GM19438 (cell line): ENCODE data around the gene CREBBP.
"Not testable (repeated sequence)": the region's sequence is repeated elsewhere in the genome, so short reads cannot be mapped to it uniquely, and the experiment has no call there.

Source experiments
- ATAC-seq: cut with Tn5 transposase; IDR thresholded peaks from one replicate; pipeline ENCODE4 v1.9.1; 2021; ENCODE audit warnings: low read depth; ENCODE audit not compliant: unreplicated experiment

Gene CREBBP

DNA sequence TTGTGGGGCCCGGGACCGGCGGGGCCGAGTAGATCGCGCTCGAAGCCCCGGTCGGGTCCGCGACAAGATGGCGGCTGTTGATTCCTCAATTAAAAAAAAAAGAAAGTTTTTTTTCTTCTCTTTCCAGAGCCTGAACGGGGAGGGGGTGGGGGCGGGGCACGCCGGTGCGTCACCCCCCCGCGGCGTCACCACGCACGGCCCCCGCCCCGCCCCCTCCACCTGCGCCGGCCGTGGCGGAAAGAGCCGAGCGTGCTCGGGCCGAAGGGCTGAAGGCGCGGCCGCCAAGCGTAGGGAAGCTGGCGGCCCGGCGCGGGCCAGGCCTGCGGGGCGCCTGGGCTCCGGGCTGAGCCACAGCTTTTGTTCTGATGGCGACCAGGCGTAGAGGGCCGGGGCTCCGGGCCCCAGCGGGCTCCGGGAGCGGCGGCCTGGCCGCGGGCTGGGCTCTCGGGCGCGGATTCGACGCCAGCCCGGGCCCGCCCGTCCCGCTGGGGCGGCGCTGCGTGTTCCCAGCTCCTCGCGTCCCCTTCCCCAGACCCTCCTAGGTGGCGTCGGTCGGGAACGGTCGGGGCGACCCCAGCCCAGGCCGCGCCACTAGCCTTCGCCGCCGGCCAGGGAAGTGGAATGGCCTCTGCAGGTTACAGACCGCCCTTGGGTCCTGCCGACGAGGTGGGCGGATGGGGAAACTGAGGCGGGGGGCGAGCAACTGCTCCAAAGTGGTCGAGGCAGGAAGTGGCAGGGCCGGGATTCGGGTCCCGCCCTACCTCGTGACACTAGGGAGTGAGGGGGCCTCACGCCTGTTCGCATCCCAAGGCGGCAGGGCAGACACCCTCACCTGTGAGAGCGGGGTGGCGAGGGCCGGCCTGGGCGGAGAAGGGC, at the start of gene CREBBP:
CREBBP (minus strand) TSS at position 91 of the 876 bp plus-strand sequence. CDS start 797 bp downstream, outside the sequence.
- peak; percentile 67 for ATAC-seq

DNA sequence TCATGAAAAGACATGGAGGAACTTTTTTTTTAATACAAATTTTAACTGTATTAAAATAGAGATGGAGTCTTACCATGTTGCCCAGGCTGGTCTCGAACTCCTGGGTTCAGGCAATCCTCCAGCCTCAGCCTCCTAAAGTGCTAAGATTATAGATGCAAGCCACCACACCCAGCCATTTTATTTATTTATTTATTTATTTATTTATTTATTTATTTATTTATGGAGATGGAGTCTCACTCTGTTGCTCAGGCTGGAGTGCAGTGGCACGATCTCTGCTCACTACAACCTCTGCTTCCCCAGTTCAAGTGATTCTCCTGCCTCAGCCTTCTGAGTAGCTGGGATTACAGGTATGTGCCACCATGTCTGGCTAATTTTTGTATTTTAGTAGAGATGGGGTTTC, 46.6 kb upstream of the CREBBP start:
- not testable (repeated sequence) for ATAC-seq

DNA sequence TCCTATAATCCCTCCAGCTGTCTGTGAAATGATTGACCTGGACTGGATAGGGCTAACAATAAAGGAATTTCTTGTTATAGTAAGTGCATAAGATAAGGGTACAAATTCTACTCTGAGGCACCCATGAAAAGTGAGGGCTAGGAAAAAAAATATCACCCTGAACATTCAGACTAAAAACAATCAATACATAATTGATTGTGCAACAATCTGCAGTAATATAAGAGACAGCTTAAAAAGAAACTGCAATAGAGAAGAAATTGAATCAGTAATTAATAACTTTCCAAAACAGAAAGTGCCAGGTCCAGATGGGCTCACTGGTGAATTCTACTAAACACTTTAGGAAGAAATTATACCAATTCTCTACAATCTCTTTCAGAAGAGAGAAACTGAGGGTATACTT, 44.2 kb upstream of the CREBBP start:
- ATAC-seq = no peak

DNA sequence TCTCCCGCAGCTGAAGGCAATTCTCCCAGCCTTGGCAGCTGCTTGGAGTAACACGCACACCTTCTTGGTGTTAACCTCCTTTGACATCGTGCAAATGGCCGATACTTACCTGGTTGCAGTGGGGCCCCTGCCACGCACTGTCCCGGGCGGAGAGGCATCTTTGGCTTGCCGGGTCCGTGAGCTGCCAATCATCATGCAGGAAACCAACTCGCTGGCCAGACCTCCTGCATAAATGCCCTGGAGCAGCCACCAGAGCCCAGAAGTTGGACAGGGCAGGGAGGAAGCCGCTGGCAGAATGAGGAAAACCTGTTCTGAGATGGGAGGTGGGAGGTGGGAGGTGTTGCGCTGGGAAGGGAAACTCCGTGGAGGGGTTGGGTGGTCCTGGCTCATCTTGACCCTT, 41.7 kb upstream of the CREBBP start:
- no peak for ATAC-seq

DNA sequence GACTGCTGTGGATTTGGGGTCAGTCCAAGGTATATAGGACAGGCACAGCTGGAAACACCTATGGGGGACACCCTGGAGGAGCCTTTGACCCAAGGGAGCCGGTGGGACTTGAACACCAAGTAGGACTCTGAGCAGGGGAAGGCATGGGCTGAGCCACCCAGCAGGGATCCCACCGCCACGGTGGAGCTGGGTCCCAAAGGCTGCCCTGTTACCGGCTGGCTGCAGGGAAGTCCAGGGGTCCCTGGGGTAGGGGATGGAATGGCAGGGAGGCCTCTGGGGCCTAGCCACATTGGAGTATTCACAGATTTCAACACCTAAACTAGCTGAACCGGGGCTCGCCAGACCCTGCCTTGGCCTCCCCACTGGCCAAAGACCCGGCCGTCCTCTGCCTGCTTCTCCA, 39.7 kb upstream of the CREBBP start:
- no peak for ATAC-seq

DNA sequence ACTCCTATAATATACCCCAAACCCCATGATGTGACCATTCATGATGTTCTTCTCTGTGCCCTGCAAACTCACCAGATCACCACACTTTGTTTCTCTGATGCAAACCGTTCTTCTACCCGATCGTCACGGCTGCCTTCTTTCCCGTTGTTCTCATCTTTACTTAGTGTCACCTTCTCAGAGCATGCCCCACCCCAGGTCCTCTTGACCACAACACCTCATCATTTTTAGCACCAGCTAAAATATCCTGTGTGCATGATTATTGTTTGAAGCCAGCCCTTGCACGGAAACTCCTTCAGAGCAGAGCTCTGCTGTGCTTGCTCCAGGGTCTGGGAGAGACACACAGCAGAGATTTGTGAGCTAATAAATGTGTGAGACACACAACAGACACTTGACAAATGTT, 38.9 kb upstream of the CREBBP start:
- ATAC-seq = no peak

DNA sequence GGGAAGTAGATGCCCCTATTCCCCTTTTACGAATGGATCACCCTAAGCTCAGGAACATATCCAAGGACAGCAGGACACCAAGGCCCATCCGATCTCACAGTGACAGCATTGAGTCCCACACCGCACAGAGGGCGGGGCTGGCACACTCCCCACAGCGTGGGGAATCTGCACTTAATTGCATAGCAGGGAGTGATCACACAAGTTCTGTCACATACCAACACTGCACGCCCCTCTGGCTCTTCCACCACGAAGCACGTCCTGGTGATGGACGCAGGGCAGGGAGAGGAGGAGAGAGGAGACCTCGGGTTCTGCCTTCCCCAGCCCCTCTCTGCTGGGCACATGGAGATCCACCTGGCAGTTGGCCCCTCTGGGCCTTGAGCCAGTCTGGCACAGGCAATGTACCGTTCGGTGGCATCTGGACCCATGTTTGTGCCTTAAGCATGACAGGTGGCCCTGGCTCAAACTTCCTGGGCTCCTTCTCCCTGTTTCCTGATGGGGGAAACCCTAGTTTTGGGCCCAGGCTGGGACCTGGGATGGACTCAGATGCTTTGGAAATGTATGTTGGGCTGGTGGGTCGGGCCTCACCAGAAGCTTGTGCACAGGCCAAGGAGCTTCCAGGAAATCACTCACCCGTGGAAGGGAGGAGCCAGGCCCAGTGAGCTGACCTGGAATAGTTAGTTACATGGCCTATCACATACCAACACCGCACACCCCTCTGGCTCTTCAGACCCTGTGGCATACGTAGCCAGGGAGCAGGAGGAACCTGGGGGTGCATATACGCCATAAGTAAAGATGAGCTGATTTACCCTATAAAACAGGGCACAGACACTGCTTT, 35.1 kb upstream of the CREBBP start:
- no peak for ATAC-seq

DNA sequence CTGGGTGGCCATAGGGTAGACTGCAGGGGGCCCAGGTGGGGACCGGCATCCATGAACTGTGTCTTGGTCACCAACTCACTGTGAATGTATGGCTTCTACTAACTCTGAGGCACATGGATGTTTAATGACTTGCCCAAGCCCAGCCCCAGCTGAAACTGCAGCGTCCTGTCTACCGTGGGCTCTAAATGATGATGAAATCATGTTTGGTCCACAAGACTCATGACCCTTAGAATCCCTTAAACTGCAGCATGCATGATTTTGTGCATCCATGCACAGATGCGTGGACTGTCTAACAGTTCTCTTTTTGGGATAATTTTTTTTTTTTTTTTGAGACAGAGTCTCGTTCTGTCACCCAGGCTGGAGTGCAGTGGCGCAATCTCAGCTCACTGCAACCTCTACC, 32.4 kb upstream of the CREBBP start:
- ATAC-seq = no peak

DNA sequence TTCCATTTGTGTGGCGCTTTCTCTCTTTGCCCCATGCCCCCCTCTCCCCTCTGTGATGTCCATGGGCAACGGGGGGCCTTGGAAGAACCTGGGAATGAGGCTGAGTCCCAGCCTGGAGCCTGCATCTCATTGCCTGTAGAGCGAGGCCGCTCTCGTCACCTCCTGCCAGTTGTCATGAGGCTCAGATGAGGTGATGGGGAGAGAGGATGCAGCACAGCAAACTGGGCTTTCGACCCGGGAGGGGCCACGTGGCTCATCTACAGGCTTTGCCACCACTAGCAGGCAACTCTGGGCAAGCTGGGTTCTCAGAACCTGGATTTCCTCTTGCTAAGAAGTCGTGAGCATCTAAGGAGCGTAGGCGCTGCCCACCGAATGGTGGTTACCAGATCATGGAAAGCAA, 31.9 kb upstream of the CREBBP start:
- ATAC-seq = no peak

DNA sequence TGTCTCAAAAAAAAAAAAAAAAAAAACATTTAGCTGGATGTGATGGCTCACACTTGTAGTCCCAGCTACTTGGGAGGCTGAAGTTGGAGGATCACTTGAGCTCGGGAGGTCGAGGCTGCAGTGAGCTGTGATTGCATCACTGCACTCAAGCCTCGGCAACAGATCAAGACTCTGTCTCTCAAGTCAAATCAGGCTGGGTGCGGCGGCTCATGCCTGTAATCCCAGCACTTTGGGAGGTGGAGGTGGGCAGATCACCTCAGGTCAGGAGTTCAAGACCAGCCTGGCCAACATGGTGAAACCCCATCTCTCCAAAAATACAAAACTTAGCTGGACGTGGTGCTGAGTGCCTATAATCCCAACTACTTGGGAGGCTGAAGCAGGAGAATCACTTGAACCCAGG, 31.2 kb upstream of the CREBBP start:
- not testable (repeated sequence) for ATAC-seq

DNA sequence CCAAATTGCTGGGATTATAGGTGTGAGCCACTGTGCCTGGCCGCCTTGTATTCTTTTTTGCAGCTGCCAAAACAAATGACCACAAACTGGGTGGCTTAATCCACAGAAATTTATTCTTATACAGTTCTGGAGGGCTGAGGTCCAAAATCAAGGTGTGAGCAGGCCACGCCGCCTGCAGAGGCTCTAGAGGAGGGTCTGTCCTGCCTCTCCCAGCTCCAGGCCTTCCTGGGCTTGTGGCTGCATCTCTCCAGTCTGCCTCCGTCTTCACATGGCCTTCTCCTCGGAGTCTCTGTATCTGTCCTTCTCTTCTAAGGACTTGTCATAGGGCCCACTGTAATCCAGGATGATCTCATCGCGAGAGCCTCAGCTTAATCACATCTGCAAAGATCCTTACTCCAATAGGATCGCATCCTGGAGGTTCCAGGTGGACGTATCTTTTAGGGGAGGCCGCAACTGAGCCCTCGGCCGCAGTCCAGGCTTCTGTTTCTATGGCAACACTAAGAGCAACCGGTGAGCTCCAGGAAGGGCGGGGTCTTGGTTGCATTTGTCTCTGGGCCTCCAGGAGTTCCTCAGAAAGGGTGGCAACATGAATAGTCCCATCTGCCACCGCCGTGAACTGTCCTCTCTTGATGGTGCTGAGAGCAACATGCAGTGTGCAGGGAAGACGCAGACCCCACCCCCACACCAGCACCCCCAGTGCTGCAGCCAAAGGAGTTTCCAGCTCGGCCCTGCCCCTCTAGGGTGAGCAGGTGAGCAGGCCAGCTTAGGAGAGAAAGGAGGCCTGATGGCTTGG, 29.5 kb upstream of the CREBBP start:
- ATAC-seq = no peak

DNA sequence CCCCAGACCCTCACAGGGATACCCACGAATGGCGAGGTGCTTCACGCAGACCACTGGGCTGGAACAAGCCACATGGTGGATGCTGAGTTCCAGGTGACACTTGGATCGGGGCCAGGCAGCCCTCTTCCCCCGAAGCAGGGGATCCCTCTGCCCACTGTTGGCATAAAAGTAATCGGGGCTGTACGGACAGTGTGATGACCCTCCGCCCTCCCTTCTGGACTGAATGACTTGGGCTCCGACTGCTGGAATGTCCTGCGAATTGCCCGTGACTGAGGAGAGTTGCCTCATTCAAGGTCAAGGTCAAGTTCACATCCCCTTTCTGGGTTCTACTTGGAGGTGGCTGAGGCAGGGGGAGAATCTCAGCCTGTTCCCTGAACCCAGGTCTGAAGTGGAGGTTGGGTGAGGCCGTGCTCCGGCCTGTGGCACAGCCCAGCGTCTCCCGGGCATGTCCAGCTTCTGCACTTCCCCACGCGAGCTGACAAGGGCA, 28.5 kb upstream of the CREBBP start:
- ATAC-seq = no peak

DNA sequence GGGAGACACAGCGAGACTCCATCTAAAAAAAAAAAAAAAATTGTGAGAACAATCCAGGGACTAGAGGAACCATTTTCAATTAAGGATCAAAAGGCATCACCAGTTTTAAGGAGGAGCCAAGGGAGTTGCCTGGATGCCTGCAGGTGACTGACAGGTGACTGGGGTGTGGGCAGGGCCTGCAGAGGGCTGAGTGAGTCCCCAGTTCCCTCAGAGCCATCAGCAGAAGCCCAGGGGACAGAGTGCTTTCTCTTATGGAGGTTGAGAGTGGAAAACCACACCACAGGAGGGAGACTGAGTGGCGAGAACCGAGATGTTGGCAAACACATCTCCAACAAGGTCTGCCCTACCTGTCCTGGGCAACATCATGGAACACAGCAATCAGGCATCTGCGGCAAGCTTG, 27.1 kb upstream of the CREBBP start:
- ATAC-seq = no peak

DNA sequence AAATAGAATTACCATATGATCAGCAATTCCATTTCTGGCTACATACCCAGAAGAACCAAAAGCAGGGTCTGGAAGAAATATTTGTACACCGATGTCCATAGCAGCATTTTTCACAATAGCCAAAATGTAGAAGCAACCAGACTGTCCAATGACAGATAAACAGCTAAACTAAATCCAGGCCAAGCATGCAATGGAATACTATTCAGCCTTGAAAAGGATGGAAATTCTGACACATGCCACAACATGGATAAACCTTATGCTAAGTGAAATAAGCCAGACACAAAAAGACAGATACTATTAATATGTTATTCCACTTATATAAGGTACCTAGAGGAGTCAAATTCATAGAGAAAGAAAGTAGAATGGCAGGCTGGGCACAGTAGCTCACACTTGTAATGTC, 25.9 kb upstream of the CREBBP start:
- no peak for ATAC-seq

DNA sequence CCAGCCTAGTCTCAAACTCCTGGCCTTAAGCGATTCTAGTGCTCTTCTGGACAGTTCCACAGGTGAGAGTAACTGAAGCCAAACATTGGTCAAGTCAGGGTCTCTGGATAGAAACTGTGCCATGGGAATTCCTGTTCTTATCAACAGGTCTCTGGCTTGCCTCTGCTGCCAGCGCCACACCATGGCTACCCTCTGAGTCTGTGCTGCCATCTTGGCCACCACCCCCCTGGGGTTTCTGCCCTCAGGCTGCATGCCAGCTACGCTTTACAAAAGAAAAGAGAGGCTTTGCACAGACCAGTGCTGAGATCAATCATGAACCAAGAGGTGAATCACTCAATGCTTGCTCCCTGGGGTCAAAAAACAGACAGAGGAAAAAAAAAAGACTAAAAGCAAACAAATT, 24.4 kb upstream of the CREBBP start:
- ATAC-seq = no peak

DNA sequence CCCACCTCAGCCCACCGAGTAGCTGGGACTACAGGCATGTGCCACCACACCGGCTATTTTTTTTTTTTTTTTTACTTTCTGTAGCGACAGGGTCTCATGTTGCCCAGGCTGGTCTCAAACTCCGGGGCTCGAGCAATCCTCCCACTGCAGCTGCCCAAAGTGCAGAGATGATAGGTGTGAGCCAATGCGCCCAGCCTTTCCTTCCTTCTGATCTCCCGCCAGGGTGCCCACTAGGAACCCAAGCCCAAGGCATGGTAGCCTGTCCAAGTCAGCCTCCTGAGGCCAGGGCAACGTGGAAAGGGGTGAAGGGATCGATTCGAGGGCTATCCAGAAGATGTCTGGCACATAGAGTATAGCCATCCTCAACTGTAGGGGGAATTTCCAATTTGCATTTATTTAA, 9.6 kb upstream of the CREBBP start:
- no peak for ATAC-seq

DNA sequence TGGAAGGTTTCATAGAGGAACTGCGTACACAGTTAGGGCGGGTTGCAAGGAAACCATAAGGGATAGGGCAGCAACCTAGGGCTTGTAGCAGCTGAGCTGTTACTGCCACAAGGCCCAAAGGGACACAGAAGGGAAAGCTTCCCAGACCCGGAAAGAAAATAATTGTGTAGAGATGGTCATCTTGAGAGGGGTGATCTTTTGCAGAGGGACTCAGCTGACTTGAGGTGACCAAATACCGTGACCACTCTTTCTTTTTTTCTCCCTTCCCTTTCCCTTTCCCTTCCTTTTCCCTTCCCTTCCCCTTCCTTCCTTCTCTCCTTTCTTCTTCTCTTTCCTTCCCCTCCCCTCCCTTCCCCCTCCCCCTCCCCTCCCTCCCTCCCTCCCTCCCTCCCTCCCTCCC, 8.5 kb upstream of the CREBBP start:
- ATAC-seq = no peak

DNA sequence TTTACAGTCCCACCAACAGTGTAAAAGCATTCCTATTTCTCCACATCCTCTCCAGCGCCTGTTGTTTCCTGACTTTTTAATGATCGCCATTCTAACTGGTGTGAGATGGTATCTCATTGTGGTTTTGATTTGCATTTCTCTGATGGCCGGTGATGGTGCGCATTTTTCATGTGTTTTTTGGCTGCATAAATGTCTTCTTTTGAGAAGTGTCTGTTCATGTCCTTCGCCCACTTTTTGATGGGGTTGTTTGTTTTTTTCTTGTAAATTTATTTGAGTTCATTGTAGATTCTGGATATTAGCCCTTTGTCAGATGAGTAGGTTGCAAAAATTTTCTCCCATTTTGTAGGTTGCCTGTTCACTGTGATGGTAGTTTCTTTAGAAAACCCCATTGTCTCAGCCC, 5.5 kb upstream of the CREBBP start:
- not testable (repeated sequence) for ATAC-seq

DNA sequence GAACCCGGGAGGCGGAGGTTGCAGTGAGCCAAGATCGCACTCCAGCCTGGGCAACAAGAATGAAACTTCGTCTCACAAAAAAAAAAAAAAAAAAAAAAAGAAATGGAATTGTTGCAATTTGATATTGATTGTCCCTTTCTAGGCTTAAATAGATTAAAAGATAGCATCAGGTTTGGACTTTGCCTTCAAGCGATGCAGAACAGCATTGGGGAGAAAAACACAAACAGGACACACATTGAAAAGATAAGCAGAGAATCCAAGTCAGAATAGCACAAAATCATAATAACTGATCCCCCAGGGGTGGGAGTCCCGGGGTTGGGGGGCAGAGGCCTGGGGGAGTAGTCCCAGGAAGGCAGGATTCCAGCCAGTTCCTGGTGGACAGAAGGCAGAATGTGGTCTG, 3.9 kb upstream of the CREBBP start:
- no peak for ATAC-seq

DNA sequence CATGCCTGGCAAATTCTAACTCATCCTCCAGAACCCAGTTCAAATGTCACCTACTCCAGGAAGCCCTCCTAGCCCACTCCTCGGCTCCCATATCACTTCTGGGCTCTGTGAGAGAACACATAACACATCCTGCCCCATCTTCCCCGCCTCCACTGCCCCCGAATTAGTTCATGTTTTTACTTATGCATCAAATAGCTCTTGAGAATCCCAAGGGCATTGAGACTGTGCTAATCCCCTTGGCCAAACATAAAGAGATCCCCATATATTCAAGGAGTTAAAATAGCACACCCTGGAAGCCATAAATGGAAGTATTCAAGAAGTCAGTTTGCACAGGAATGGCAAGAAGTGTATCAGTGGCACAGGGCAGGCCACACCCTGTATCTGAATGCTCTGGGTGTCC, 2.0 kb upstream of the CREBBP start:
- ATAC-seq = no peak

DNA sequence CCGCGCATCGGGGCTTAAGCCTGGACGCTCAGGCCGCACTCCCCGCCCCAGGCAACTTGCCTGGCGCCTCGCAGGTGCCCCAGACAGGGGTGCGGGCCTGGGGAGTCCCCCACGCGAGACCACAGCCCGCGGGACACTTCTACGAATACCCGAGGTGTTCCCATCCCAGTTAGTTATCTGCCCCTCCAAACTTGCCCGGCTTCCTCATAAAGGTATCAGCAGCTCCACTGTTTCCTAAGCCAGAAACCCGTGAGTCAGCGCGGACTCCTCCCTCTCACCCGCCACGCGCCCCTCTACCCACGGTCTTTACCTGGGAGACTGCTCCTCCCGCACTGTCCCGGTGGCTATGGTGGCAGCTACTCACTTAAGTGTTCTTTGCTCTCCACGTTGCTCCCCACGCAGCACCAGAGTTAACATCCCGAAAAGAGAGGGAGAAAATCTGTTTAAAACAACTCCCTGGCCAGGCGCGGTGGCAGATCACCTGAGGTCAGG, 1.0 kb upstream of the CREBBP start:
- ATAC-seq = no peak
